ENCODE measurements around the gene GJB4.

The GJB4 gene

DNA sequence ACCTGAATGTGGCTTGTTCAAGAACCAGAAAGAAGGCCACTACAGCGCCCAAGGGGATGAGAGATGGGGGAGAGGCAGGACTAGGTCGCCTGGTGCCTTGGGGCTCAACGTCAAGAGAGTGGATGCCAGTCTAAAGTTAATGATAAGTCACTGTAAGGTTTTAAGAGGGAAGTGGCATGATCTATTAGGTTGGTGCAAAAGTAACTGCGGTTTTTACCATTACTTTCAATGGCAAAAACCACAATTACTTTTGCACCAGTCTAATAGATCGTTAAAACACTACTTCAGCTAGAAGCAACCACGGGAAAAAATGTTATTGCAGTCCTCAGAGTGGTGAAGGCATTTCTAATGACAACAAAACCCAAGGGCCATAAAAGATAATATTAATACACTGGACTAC, 18.8 kb downstream of the GJB4 start:
- DNase-seq, result no peak

DNA sequence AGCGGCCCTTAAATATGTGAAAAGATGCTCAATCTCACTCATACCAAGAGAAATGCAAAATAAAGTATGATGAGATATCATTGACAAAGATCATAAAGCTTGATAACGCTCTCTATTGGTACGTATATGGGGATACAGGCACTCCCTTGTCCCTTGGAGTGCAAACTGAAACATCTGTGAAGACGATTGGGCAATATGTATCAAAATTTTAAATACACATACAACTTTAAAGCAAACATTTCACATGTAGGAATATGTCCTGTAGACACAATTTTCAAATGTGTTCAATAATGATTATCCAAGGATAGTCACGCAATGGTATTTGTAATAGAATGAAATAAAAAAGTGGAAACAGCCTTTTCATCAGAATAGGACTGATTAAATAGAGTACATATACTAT, 19.5 kb downstream of the GJB4 start:
- no peak for DNase-seq

GRCh38 chr1:34779526-34779925, 20.0 kb downstream of the GJB4 start:
- no peak for DNase-seq

- no peak for DNase-seq
These were observed 20.4 kb downstream of the GJB4 start for GRCh38 chr1:34779962-34780361.

DNA sequence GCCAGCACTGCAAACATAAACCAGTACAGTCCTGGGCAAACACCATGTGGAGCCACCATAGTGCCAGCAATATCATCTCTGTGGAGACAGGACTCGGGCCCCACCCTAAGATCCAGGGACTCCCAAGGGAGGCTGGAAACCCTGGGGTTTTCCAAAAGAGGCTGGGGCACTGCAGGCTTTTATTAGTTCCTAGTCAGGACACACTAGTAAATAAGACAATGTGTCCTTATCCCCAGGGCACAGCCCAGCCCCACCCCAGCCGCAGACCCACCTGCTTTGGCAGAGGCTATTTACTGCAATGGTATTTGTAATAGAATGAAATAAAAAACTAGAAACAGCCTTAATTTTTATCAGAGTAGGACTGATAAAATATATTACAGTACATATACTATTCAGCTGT, 21.0 kb downstream of the GJB4 start:
- no peak for DNase-seq

GRCh38 chr1:34781071-34781843, 21.7 kb downstream of the GJB4 start, which contains the start of gene GJB3:
GJB3 (plus strand) TSS chr1:34781214; CDS start chr1:34784763, 3,549 bp downstream.
- no peak for DNase-seq

- DNase-seq, result no peak
These were observed 22.4 kb downstream of the GJB4 start for GRCh38 chr1:34781844-34782391.

DNA sequence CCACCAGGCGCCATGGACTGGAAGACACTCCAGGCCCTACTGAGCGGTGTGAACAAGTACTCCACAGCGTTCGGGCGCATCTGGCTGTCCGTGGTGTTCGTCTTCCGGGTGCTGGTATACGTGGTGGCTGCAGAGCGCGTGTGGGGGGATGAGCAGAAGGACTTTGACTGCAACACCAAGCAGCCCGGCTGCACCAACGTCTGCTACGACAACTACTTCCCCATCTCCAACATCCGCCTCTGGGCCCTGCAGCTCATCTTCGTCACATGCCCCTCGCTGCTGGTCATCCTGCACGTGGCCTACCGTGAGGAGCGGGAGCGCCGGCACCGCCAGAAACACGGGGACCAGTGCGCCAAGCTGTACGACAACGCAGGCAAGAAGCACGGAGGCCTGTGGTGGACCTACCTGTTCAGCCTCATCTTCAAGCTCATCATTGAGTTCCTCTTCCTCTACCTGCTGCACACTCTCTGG, 25.2 kb downstream of the GJB4 start:
- DNase-seq, result no peak

- DNase-seq, result no peak
These were observed 25.8 kb downstream of the GJB4 start for GRCh38 chr1:34785231-34785874.

- no peak for DNase-seq
These were observed 26.4 kb downstream of the GJB4 start for GRCh38 chr1:34785875-34786470.

- peak in 12 of 14 donors; percentile 7 to 61 (median 34) for DNase-seq
These were observed 27.2 kb downstream of the GJB4 start for GRCh38 chr1:34786521-34787325.

DNA sequence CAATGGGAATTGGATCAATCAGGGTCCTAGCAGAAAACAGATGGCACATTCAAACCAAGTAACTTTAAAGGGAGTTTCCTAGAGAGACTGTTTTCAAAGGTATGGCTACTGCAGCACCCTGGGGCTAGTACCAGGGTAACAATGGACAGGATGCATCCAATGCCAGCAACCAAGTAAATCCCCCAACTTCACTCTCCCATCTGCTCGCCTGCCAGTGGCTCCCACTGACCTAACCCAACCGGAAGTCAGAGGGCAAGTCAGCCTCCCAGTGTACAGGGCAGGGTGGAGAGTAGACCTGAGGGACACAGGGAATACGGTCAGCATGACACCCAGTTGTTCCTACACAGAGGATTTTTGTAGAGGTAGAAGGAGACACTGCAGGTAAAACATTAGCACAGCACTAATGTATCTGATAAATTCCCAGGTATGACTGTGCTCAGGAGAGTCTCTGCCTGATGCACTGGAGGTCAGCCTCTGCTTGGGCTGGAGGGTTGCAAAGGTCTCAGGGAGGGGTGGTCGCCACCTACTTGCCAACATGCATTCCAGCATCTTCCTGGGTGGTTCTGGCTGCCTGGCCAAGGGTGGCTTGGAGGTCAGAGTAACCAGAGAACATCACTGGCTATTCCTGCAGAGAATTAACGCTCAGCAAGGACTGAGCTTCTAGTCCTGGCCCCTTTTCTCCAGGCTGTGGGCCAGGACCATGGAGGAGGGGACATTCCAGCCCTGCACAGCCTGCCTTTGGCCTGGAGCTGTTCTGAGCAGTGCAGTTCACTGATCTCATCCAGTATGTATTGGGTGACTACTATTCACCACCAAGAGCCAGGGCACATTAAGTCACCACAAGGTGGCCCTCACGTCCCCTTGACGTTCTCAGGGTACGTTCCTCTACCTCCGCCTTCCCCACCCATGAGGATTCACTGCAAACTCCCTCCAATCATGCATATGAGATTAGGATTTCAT, 28.2 kb downstream of the GJB4 start:
- DNase-seq, result no peak

- no peak for DNase-seq
These were observed 31.4 kb downstream of the GJB4 start for GRCh38 chr1:34790985-34791384.

GRCh38 chr1:34792424-34792823, 32.9 kb downstream of the GJB4 start:
- no peak for DNase-seq

GRCh38 chr1:34792868-34793727, 33.6 kb downstream of the GJB4 start, which contains the start of gene GJA4:
GJA4 (plus strand) TSS chr1:34792999; CDS start chr1:34794214, 1,215 bp downstream.
- DNase-seq, result no peak

- no peak for DNase-seq
These were observed 34.7 kb downstream of the GJB4 start for GRCh38 chr1:34794001-34794789.

DNA sequence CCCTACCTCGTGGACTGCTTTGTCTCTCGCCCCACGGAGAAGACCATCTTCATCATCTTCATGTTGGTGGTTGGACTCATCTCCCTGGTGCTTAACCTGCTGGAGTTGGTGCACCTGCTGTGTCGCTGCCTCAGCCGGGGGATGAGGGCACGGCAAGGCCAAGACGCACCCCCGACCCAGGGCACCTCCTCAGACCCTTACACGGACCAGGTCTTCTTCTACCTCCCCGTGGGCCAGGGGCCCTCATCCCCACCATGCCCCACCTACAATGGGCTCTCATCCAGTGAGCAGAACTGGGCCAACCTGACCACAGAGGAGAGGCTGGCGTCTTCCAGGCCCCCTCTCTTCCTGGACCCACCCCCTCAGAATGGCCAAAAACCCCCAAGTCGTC, 35.2 kb downstream of the GJB4 start:
- no peak for DNase-seq

GRCh38 chr1:34795916-34796315, 36.4 kb downstream of the GJB4 start:
- no peak for DNase-seq

- no peak for DNase-seq
These were observed 37.5 kb downstream of the GJB4 start for GRCh38 chr1:34796990-34797389.
